GM19455 (cell line): ENCODE results near the gene CLCN6.
A peak's percentile ranks its signal among the peaks of the same experiment; 100 is the strongest.

Source experiments
- ATAC-seq: cut with Tn5 transposase; IDR thresholded peaks from one replicate; pipeline ENCODE4 v1.9.1; 2021; ENCODE audit not compliant: unreplicated experiment

CLCN6 gene, protein sequence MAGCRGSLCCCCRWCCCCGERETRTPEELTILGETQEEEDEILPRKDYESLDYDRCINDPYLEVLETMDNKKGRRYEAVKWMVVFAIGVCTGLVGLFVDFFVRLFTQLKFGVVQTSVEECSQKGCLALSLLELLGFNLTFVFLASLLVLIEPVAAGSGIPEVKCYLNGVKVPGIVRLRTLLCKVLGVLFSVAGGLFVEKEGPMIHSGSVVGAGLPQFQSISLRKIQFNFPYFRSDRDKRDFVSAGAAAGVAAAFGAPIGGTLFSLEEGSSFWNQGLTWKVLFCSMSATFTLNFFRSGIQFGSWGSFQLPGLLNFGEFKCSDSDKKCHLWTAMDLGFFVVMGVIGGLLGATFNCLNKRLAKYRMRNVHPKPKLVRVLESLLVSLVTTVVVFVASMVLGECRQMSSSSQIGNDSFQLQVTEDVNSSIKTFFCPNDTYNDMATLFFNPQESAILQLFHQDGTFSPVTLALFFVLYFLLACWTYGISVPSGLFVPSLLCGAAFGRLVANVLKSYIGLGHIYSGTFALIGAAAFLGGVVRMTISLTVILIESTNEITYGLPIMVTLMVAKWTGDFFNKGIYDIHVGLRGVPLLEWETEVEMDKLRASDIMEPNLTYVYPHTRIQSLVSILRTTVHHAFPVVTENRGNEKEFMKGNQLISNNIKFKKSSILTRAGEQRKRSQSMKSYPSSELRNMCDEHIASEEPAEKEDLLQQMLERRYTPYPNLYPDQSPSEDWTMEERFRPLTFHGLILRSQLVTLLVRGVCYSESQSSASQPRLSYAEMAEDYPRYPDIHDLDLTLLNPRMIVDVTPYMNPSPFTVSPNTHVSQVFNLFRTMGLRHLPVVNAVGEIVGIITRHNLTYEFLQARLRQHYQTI

DNA sequence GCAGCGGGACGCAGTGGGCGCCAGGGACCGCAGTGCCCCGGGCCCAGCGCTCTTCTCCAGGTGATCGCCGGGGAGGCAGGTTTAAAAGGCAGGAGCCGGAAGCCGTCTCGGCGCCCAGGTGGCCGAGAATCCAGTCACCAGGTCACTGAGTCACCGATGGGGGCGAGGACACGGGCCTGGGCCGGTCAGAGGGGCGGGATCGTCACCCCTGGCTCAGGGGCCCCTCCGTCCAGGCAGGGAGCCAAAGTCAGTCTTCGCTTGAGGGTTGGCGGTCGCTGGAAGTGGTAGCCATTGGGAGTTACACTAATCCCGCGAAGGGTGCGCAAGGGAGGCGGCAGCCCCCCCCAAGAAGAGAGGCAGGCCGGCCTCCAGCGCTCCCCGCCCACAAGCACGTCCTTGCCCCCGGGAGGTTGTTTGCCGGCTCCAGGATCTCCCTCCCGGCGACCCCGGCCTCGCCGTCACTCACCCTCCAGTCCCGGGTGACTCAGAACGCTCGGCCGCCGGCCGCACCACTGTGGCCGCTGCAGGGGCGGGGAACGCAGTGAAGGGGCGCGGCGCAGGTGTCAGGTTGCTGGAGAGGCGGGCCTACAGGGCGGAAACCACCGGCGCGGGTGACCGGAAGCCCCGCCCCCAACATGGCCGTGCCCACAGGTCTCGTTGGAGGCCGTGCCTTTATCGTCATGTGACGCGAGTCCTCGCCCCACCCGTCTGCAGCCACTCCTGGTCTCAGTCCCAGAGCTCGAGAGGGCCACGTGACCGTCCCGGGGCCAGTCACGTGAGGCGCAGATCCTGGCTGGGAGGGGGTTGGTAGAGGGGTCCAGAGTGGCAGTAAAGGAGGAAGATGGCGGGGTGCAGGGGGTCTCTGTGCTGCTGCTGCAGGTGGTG, at the start of gene CLCN6, which contains the start of gene MTHFR:
Gene CLCN6 (plus strand): TSS at position 770 of the 885 bp plus-strand sequence. CDS start 72 bp downstream, at position 842.
Gene MTHFR (minus strand): TSS at position 543 of the 885 bp plus-strand sequence. CDS start 2,848 bp downstream, outside the sequence.
- ATAC-seq, result peak; percentile 86

DNA sequence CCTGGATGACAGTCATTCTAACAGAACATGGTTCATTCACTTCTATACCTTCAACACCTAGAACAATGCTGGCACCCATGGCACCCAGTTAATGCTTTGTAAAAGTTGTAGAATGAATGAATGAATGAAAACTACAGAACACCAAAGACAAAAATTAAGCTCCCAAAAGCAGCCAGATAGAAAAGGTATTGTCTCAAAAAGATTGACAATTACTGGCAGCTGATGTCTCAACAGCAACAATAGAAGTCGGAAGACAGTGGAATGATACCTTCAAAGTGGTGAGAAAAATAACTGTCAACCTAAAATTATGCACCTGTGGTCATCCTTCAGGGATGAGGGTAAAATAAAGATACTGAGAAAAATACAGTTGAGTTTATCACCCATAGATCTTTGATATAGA, 48.9 kb upstream of the CLCN6 start:
- no peak for ATAC-seq

GRCh38 chr1:11759791-11760190, 46.2 kb upstream of the CLCN6 start:
- ATAC-seq, result no peak

GRCh38 chr1:11761285-11761684, 44.7 kb upstream of the CLCN6 start:
- no peak for ATAC-seq

DNA sequence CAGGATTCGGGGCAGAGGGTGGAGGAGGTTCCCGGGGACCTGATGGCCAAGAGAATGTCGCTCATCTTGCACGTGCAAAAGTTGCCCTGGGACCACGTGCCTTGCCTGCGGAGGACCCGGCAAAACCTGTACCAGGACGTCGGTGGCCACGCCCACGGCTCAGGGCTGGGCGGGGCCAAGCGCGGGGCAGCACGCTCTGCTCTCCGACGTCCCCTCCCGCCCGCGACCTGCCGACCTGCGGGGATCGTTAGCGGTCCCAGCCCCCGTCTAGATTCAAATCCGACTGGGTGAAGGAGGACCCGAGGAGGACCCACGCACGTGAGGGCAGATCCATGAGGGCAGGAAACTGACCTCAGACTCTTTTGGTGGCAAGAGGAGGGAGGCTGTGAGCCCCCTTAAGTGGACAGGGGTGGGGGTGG, 44.0 kb upstream of the CLCN6 start, which contains the start of gene C1orf167:
Gene C1orf167 (plus strand): TSS at position 206 of the 419 bp plus-strand sequence. CDS start 2,208 bp downstream, outside the sequence.
- ATAC-seq, result no peak

GRCh38 chr1:11764115-11764514, 41.9 kb upstream of the CLCN6 start:
- ATAC-seq, result no peak

DNA sequence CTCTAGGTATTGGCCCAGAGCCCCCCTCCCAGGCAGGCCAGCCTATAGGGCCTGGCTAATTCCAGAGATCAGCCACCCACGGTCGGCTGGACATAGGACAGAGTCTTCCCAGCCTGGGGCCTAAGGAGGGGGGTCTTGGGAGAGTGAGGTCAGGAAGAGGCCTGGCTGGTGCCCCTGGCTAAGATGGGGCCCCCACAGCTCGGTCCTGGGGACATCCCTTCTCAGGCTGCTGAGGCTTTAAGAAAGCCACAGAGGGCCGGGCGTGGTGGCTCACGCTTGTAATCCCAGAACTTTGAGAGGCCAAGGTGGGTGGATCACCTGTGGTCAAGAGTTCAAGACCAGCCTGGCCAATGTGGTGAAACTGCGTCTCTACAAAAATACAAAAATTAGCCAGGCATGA, 41.5 kb upstream of the CLCN6 start:
- ATAC-seq, result no peak

- ATAC-seq, result no peak
These were observed 40.1 kb upstream of the CLCN6 start for GRCh38 chr1:11765661-11766428.

DNA sequence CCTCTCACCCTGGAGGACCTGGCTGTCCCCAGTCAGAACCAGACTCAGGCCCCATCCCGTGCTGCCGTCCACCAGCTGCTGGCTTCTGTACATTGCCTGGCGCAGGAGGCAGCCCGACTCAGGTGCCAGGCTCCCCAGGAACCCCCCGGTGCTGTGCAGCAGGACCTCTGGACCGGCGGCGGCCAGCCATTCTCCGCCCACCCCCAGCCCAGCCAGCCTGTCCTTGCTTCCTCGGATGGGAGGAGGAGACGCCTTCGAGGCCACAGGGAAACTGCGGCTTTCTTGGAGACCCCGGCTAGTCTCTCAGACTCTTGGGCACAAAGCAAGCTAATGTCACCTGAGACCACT, 39.6 kb upstream of the CLCN6 start:
- no peak for ATAC-seq

DNA sequence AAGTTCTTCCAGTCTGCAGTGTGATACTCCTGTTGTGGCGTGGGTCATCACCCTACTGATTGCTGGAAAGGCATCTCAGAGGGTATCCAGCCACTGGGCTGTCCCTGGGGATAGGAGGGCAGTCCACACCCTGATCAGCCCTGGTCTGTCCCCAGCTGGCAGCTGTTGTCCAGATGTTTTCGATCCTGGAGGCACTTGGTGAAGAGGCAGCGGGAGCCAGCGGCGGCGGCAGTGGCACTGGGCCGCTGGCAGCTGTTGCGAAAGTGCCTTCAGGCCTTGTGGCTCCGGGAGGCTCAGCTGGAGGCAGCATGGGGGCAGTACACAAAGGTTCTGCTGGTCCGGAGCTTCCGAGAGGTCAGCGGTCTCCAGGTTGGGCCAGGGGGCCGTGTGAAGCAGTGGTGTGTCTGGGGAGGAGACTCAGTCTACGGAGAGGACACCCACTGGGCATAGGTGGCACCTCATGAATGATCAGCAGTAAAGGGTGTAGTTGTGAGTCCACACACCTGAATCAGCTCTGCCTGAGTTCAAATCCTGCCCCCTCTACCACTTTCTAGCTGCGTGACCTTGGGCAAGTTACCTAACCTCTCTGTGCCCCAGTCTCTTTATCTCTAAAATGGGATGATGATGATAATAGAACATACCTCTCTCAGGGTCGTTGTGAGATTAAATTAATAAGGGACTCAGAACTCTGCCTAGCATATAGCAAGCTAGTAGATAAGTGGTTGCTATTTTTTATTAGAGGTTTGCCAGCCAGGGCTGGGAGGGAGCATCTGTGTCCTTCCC, 37.9 kb upstream of the CLCN6 start:
- ATAC-seq, result no peak

- no peak for ATAC-seq
These were observed 37.2 kb upstream of the CLCN6 start for GRCh38 chr1:11768821-11769220.

DNA sequence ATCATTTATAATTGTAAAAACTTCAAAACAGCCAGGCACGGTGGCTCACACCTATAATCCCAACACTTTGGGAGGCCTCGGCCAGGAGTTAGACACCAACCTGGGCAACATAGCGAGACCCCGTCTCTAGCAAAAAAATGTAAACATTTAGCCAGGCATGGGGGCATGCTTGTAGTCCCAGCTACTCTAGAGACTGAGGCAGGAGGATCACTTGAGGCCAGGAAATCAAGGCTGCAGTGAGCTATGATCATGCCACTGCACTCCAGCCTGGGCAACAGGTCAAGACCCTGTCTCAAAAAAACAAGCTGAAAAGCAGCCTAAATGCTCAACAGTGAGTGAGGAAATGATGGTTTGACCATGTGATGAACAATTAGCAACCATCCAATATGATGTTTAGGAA, 36.7 kb upstream of the CLCN6 start:
- no peak for ATAC-seq

DNA sequence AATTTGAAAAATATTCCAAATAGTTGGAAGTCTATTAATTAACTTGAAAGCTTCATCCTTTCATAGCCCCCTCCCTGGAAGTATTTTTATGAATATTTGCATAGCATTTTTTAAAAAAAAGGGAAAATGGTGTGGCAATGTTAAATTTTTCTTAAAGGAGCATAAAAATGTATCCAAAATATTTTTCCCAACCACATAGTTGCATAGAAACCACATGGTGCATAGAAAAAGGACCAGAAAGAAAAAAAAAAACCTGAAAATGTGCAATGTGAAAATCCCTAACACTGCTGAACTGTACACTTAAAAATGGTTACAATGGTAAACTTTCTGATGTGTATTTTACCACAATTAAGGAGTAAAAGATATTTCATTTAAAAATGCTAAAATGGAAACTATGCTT, 36.0 kb upstream of the CLCN6 start:
- ATAC-seq, result no peak

- no peak for ATAC-seq
These were observed 34.4 kb upstream of the CLCN6 start for GRCh38 chr1:11771481-11772043.

DNA sequence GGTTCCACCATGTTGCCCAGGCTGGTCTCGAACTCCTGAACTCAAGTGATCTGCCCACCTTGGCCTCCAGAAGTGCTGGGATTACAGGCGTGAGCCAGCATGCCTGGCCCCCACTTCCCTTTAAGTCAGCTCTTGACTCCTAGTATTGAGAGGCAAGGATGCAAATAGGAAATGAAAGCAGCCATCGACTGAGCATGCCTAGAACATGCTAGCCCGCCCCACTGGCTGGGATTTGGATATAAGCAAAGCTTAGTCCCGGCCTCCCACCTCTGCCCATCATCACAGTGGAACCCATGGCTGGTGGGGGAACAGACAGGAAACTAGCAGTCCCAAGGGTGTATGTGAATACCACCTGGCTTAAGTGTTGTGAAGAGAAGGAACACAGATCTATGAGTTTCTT, 33.5 kb upstream of the CLCN6 start:
- ATAC-seq, result no peak

GRCh38 chr1:11774753-11775152, 31.2 kb upstream of the CLCN6 start:
- no peak for ATAC-seq

- no peak for ATAC-seq
These were observed 28.2 kb upstream of the CLCN6 start for GRCh38 chr1:11777658-11778322.

GRCh38 chr1:11778336-11778735, 27.7 kb upstream of the CLCN6 start:
- ATAC-seq, result no peak
